PFSK-1 (cell line): ENCODE data around the gene TCOF1.

Experiments
- FOXP2 ChIP-seq: optimal IDR thresholded peaks from 2 replicates; pipeline ENCODE3; 2011; ENCODE audit warnings: borderline replicate concordance, control low read depth, inconsistent platforms; ENCODE audit not compliant: insufficient read depth; ENCODE audit errors: extremely low read length, extremely low read depth
- POLR2AphosphoS5 ChIP-seq: IDR thresholded peaks from 2 replicates; pipeline ENCODE4 v1.6.1; 2012; ENCODE audit warnings: low read depth, mild to moderate bottlenecking, control low read depth, low read length, moderate library complexity
- TF ChIP-seq, protein P1 (sequence below), 2 experiments: IDR thresholded peaks; 2 replicates each; pipeline versions ENCODE4 v1.6.1 to v1.8.0; 2011 to 2012; ENCODE audit warnings: low read depth in 2 of 2, low read length in 2 of 2, control low read depth in 1 of 2, inconsistent platforms in 1 of 2, mild to moderate bottlenecking in 1 of 2, moderate library complexity in 1 of 2; ENCODE audit not compliant: insufficient read depth in 1 of 2

GRCh38 chr5:150398722-150399523, 41.4 kb downstream of the TCOF1 start:
- no peak for TF ChIP-seq POLR2AphosphoS5
- no peak for TF ChIP-seq FOXP2
- TF ChIP-seq, protein P1, sequence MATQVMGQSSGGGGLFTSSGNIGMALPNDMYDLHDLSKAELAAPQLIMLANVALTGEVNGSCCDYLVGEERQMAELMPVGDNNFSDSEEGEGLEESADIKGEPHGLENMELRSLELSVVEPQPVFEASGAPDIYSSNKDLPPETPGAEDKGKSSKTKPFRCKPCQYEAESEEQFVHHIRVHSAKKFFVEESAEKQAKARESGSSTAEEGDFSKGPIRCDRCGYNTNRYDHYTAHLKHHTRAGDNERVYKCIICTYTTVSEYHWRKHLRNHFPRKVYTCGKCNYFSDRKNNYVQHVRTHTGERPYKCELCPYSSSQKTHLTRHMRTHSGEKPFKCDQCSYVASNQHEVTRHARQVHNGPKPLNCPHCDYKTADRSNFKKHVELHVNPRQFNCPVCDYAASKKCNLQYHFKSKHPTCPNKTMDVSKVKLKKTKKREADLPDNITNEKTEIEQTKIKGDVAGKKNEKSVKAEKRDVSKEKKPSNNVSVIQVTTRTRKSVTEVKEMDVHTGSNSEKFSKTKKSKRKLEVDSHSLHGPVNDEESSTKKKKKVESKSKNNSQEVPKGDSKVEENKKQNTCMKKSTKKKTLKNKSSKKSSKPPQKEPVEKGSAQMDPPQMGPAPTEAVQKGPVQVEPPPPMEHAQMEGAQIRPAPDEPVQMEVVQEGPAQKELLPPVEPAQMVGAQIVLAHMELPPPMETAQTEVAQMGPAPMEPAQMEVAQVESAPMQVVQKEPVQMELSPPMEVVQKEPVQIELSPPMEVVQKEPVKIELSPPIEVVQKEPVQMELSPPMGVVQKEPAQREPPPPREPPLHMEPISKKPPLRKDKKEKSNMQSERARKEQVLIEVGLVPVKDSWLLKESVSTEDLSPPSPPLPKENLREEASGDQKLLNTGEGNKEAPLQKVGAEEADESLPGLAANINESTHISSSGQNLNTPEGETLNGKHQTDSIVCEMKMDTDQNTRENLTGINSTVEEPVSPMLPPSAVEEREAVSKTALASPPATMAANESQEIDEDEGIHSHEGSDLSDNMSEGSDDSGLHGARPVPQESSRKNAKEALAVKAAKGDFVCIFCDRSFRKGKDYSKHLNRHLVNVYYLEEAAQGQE (IDR thresholded peaks at IDR 0.05; ENCODE audit: insufficient read depth in 1 of 2, low read depth in 2 of 2, low read length in 2 of 2) = no peak
